K562 (cell line): ENCODE results near the gene AFAP1. TPM values are rescaled to one million over a fixed set of nuclear protein-coding genes. Genes with fewer than 3 reads are reported as not detected.

Experiments
- ATAC-seq: fragments of 200-7000 bp; cut with Tn5 transposase; 3 replicates; pipeline ENCODE4 v1.9.1; 2020; ENCODE audit warnings: moderate library complexity
- BruUV-seq: library from RNA; stranded (reverse); fragments of 400-500 nt; replicated peaks from 2 replicates; lab custom pipeline; 2021; lab: Mats Ljungman, UMichigan
- CTCF ChIA-PET: fragments of 300-600 bp; formaldehyde crosslinking; extraction: SDS; loops from one replicate; lab custom pipeline; 2021; ENCODE audit warnings: low intra/inter-chr PET ratio; lab: Yijun Ruan, JAX
- POLR2A ChIA-PET: fragments of 300-600, 350-650 bp; sonication (Branson Sonifier 250); formaldehyde crosslinking; extraction: SDS; loops from one replicate; lab custom pipeline; 2021; ENCODE audit warnings: antibody characterized with exemption, inconsistent platforms; lab: Yijun Ruan, JAX
- DNase-seq, 4 experiments: peaks; one replicate each; pipeline versions ENCODE4 v3.0.0 to v3.0.0-alpha.2; 2011 to 2018; ENCODE audit warnings: low spot score in 3 of 4, mixed read lengths in 3 of 4; ENCODE audit errors: extremely low read depth in 1 of 4
- FAIRE-seq: peaks from 2 replicates; lab custom pipeline; 2011; peaks lifted over from hg19 to GRCh38; lab: Jason Lieb, UNC
- H2AFZ ChIP-seq: 2 replicates; pipeline ENCODE4 v1.6.0; 2011; ENCODE audit warnings: low read depth, low read length, control low read depth, inconsistent platforms
- H3K27ac ChIP-seq: fragments of 200-600 bp; 3 replicates; pipeline ENCODE4 v1.8.0; 2011; ENCODE audit warnings: low read depth, mild to moderate bottlenecking, control low read depth, inconsistent platforms, low read length, moderate library complexity, mixed read lengths; ENCODE audit errors: extremely low read depth
- H3K27me3 ChIP-seq, 2 experiments: fragments of 300-600 bp in 1 of 2; 2 replicates in 1 of 2; 3 replicates in 1 of 2; pipeline versions ENCODE4 v1.6.0 to v1.8.0; 2011; ENCODE audit warnings: inconsistent platforms in 2 of 2, low read length in 2 of 2, mild to moderate bottlenecking in 1 of 2, mixed read lengths in 1 of 2, moderate library complexity in 1 of 2; ENCODE audit not compliant: control insufficient read depth in 2 of 2, insufficient read depth in 2 of 2
- H3K36me3 ChIP-seq: fragments of 300-600 bp; 3 replicates; pipeline ENCODE4 v1.8.0; 2011; ENCODE audit warnings: mild to moderate bottlenecking, low read length, inconsistent platforms; ENCODE audit not compliant: control insufficient read depth, insufficient read depth
- H3K4me1 ChIP-seq, 2 experiments: fragments of 200-600 bp in 1 of 2; replicated peaks in 1 of 2; 2 replicates in 1 of 2; 3 replicates in 1 of 2; pipeline versions ENCODE4 v1.5.1 to v1.8.0; 2011; ENCODE audit warnings: inconsistent platforms in 2 of 2, low read length in 2 of 2, mild to moderate bottlenecking in 1 of 2, mixed read lengths in 1 of 2, moderate library complexity in 1 of 2; ENCODE audit not compliant: control insufficient read depth in 2 of 2, insufficient read depth in 2 of 2
- H3K4me2 ChIP-seq: 2 replicates; pipeline ENCODE4 v1.6.1; 2011; ENCODE audit warnings: low read length, control low read depth, inconsistent platforms, mixed read lengths; ENCODE audit not compliant: insufficient read depth
- H3K4me3 ChIP-seq: fragments of 200-600 bp; sonication (generic), shearing (Covaris generic); 2 replicates; pipeline ENCODE4 v1.5.1; 2016; ENCODE audit warnings: control low read depth, inconsistent platforms
- H3K79me2 ChIP-seq: fragments of 200-600 bp; 3 replicates; pipeline ENCODE4 v1.8.0; 2011; ENCODE audit warnings: low read length, inconsistent platforms; ENCODE audit not compliant: control insufficient read depth, insufficient read depth
- H3K9ac ChIP-seq, 2 experiments: 2 replicates each; pipeline versions ENCODE4 v1.6.0 to v1.6.1; 2011; ENCODE audit warnings: low read depth in 2 of 2, low read length in 2 of 2, control low read depth in 1 of 2, inconsistent platforms in 1 of 2, mild to moderate bottlenecking in 1 of 2, mixed read lengths in 1 of 2; ENCODE audit not compliant: insufficient read depth in 1 of 2
- H3K9me1 ChIP-seq: one replicate; pipeline ENCODE4 v1.6.0; 2011; ENCODE audit warnings: inconsistent platforms, mild to moderate bottlenecking, low read length, moderate library complexity; ENCODE audit not compliant: control insufficient read depth, insufficient read depth
- H3K9me3 ChIP-seq: replicated peaks from 2 replicates; pipeline ENCODE4 v1.5.1; 2011; ENCODE audit warnings: low read depth, low read length, inconsistent platforms; ENCODE audit not compliant: control insufficient read depth, insufficient read depth
- H4K20me1 ChIP-seq: replicated peaks from 2 replicates; pipeline ENCODE4 v1.6.1; 2011; ENCODE audit warnings: low read length, inconsistent platforms, mixed read lengths; ENCODE audit not compliant: control insufficient read depth, insufficient read depth
- ARID1B ChIP-seq: fragments of 450-650 bp; IDR thresholded peaks from 2 replicates; pipeline ENCODE4 v1.6.1; 2016; ENCODE audit warnings: antibody characterized with exemption, mild to moderate bottlenecking, inconsistent platforms
- HDAC3 ChIP-seq: fragments of 450-650 bp; IDR thresholded peaks from 2 replicates; pipeline ENCODE4 v1.6.1; 2018; ENCODE audit warnings: borderline replicate concordance, mild to moderate bottlenecking, moderate library complexity; ENCODE audit not compliant: partially characterized antibody
- UBTF ChIP-seq, 2 experiments: IDR thresholded peaks; 2 replicates each; pipeline ENCODE4 v1.6.1; 2012; ENCODE audit warnings: improper control_type of control experiment in 2 of 2, low read depth in 2 of 2, low read length in 2 of 2, borderline replicate concordance in 1 of 2
- ZNF282 ChIP-seq: sonication (generic); formaldehyde crosslinking; IDR thresholded peaks from 2 replicates; pipeline ENCODE4 v1.8.1; 2023; ENCODE audit warnings: missing genetic modification reagents
- WGBS: fragments of 100-300 bp; shearing (Covaris generic); methylation state at CpG from one replicate; pipeline ENCODE4 v1.1.6; 2016; ENCODE audit warnings: low coverage, mixed read lengths; ENCODE audit not compliant: insufficient coverage; ENCODE audit errors: missing lambda C conversion rate; 5-methylcytosine and 5-hydroxymethylcytosine counted together
- in situ Hi-C: fragments of 300-500 bp; cut with MboI; formaldehyde crosslinking; loops from 4 replicates; pipeline ENCODE4 v1.15.0; 2018; ENCODE audit warnings: inconsistent platforms, mixed read lengths
- intact Hi-C: fragments of 100-400 bp; cut with micrococcal nuclease; formaldehyde crosslinking; loops from 2 replicates; pipeline ENCODE4 v1.14.2; 2022
- polyA plus RNA-seq, 8 experiments: library from polyadenylated mRNA; depleted of rRNA in 4 of 8; stranded (reverse) in 5 of 8; unstranded in 3 of 8; fragments of >200 nt; fragmentation: Nextera tagmentation in 2 of 8; fragmentation: Illumina TruSeq in 1 of 8; extraction: Ambion mirVana in 2 of 8; extraction: Trizol in 1 of 8; gene quantifications; 2 replicates each; pipeline versions ENCODE4 v1.2.1 to v1.2.3, GENCODE V29; 2011 to 2014; ENCODE audit warnings: inconsistent platforms in 1 of 8, missing spikeins in 1 of 8
- total RNA-seq, 7 experiments: library from RNA; depleted of rRNA in 6 of 7; stranded (reverse); fragments of >200 nt in 6 of 7; fragmentation: Illumina TruSeq in 2 of 7; extraction: Trizol in 2 of 7; gene quantifications; 2 replicates each; pipeline versions ENCODE4 v1.2.1 to v1.2.3, GENCODE V29; 2011 to 2021; ENCODE audit warnings: low replicate concordance in 1 of 7

The AFAP1 gene
- total and polyA plus RNA-seq, 9 of the 15 experiments (the other 6 are each of a cell fraction or from before 2014, with no cell fraction given) = 0.07 to 0.42 (median 0.12) TPM; not detected in 1

- DNase-seq = no peak
- FAIRE-seq = no peak
- H3K4me1 ChIP-seq = no peaks in the 10 kb centered on the region
- ChIA-PET CTCF (no interaction called here), POLR2A (interaction anchor here (0.6 to 1.0 kb wide), 2 partner anchors 10 to 20 kb away, joined by 3 to 4 read pairs; no protein-coding TSS in a partner anchor)
- H3K4me2 ChIP-seq = no peak overlapping the region
- H3K9ac ChIP-seq = no peak overlapping the region
- TF ChIP-seq ZNF282 (CRISPR knock-in tag) = no peak
- no peak for TF ChIP-seq UBTF (IDR thresholded peaks at IDR 0.05; ENCODE audit: borderline replicate concordance in 1 of 2, low read depth in 2 of 2, low read length in 2 of 2)
- TF ChIP-seq HDAC3 = no peak
- no peak for TF ChIP-seq ARID1B
- no peak for ATAC-seq
- H3K9me3 ChIP-seq = no peaks in the 10 kb centered on the region
- no peak overlapping the region for H2AFZ ChIP-seq
- H3K36me3 ChIP-seq = no peaks in the 10 kb centered on the region
- H4K20me1 ChIP-seq = 0 out of 2 replicates have a peak, but pooled peaks cover 6% of the 10 kb centered on the region
- H3K79me2 ChIP-seq = no peaks in the 10 kb centered on the region
- BruUV-seq = no TSS peak
- no peak overlapping the region for H3K27ac ChIP-seq
- in situ Hi-C loops = no loop called here
- WGBS = 2% methylated on average over 8 of the region's 8 CpGs
- H3K27me3 ChIP-seq = peaks cover 8 to 37% of the 10 kb centered on the region in 2 experiments; a peak in 4 of 5 replicates
- intact Hi-C loops = no loop called here
- H3K4me3 ChIP-seq = no peak overlapping the region
- H3K9me1 ChIP-seq = no peaks in the 10 kb centered on the region
Measured at GRCh38 chr4:7956270-7956808, 16.7 kb upstream of the AFAP1 start.
